Fibroblast of lung (primary cell): Measurements from ENCODE around the gene TRPT1.

Source experiments
- EZH2 ChIP-seq: IDR thresholded peaks from 2 replicates; pipeline ENCODE4 v1.5.1; 2012; ENCODE audit warnings: low read length, control low read depth, mild to moderate bottlenecking; ENCODE audit errors: missing control alignments
- TF ChIP-seq, protein P1 (sequence below), 2 donors: IDR thresholded peaks in 1 of 2; conservative IDR thresholded peaks in 1 of 2; 1 replicate in 1 of 2; 2 replicates in 1 of 2; pipeline ENCODE4 v1.5.1; 2011 to 2012; ENCODE audit warnings: low read length in 2 of 2, control low read depth in 1 of 2, inconsistent platforms in 1 of 2, low read depth in 1 of 2, mild to moderate bottlenecking in 1 of 2

DNA sequence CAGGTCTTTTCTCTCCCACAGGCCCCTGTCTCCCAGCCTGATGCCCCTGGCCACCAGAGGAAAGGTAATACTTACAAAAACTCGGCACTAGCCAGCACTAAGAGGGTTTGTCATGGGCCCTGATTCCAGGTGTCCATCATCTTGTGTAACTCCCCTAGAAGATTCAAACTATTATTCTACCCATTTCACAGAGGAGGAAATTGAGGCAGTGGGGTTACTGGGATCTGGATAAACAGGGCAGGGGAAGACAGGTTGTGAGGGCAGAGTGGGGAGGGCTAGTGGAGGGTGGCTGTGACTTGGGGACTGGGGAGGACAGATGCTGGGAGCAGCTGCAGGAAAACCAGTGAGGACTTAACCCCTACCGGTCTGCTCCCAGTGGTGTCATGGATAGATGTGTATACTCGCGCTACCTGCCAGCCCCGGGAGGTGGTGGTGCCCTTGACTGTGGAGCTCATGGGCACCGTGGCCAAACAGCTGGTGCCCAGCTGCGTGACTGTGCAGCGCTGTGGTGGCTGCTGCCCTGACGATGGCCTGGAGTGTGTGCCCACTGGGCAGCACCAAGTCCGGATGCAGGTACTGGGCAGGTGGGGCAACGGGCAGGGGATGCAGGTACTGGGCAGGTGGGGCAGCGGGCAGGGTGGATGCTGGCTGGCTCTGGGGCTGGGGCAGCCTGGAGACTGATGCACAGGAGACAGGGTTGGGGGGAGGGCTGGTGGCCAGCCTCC lies 9.6 kb upstream of the TRPT1 start:
- TF ChIP-seq, protein P1, sequence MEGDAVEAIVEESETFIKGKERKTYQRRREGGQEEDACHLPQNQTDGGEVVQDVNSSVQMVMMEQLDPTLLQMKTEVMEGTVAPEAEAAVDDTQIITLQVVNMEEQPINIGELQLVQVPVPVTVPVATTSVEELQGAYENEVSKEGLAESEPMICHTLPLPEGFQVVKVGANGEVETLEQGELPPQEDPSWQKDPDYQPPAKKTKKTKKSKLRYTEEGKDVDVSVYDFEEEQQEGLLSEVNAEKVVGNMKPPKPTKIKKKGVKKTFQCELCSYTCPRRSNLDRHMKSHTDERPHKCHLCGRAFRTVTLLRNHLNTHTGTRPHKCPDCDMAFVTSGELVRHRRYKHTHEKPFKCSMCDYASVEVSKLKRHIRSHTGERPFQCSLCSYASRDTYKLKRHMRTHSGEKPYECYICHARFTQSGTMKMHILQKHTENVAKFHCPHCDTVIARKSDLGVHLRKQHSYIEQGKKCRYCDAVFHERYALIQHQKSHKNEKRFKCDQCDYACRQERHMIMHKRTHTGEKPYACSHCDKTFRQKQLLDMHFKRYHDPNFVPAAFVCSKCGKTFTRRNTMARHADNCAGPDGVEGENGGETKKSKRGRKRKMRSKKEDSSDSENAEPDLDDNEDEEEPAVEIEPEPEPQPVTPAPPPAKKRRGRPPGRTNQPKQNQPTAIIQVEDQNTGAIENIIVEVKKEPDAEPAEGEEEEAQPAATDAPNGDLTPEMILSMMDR (conservative IDR thresholded peaks at IDR 0.05 in 1 of 2, IDR thresholded peaks at IDR 0.05 in 1 of 2; ENCODE audit: low read depth in 1 of 2, low read length in 2 of 2) = no peak
- TF ChIP-seq EZH2 = no peak
